Esophagus squamous epithelium (tissue), 5 donors: ENCODE data around the gene ZNF277. TPM values are rescaled to one million over a fixed set of nuclear protein-coding genes. Genes with fewer than 3 reads are reported as not detected.

Experiments used
- DNase-seq: peaks from one replicate; lab custom pipeline; 2025; lab: John Stamatoyannopoulos, UW
- H3K27ac ChIP-seq, 4 donors: fragments of 200-600 bp; sonication (generic); one replicate each; pipeline ENCODE4 v1.5.1; 2016 to 2019; ENCODE audit warnings: mild to moderate bottlenecking in 1 of 4
- H3K27me3 ChIP-seq, 4 donors: fragments of 200-600 bp; sonication (generic); 1 replicate in 3 of 4; 2 replicates in 1 of 4; pipeline versions ENCODE4 v1.5.1 to v1.6.0; 2017 to 2021; ENCODE audit warnings: antibody characterized with exemption in 1 of 4
- H3K36me3 ChIP-seq, 3 donors: fragments of 200-600 bp; sonication (generic); one replicate each; pipeline ENCODE4 v1.5.1; 2016 to 2019
- H3K4me1 ChIP-seq, 3 donors: fragments of 200-600 bp; sonication (generic); one replicate each; pipeline ENCODE4 v1.5.1; 2017 to 2019
- H3K4me3 ChIP-seq, 4 donors: fragments of 200-600 bp; sonication (generic); 1 replicate in 3 of 4; 2 replicates in 1 of 4; pipeline ENCODE4 v1.5.1; 2016 to 2019; ENCODE audit warnings: mild to moderate bottlenecking in 2 of 4, moderate library complexity in 1 of 4
- H3K9me3 ChIP-seq, 3 donors: fragments of 200-600 bp; sonication (generic); one replicate each; pipeline ENCODE4 v1.5.1; 2016 to 2019
- POLR2A ChIP-seq, 4 donors: fragments of 450-650 bp; IDR thresholded peaks; one replicate each; pipeline ENCODE4 v1.6.1; 2017; ENCODE audit warnings: antibody characterized with exemption in 4 of 4, mild to moderate bottlenecking in 4 of 4, moderate library complexity in 3 of 4
- WGBS, 2 donors: methylation state at CpG; one replicate each; pipeline ENCODE4 v1.1.5; 2018; 5-methylcytosine and 5-hydroxymethylcytosine counted together
- intact Hi-C: fragments of 100-400 bp; cut with DNase I; formaldehyde crosslinking; loops from one replicate; pipeline ENCODE4 v1.15.0; 2022
- total RNA-seq, 4 donors: library from RNA; depleted of rRNA; stranded (reverse); fragments of >200 nt; gene quantifications; one replicate each; pipeline ENCODE4 v1.1.0, GENCODE V29; 2016
- TF ChIP-seq, protein P1 (sequence below), 6 experiments: fragments of 450-650 bp in 4 of 6; fragments of 200-600 bp in 2 of 6; sonication (generic) in 2 of 6; IDR thresholded peaks; one replicate each; pipeline ENCODE4 v1.5.1; 2016 to 2019; ENCODE audit warnings: antibody characterized with exemption in 6 of 6, mild to moderate bottlenecking in 4 of 6, moderate library complexity in 4 of 6
- donor health status: DM: yes; HTN: yes; CAD: no.

Gene ZNF277
- total RNA-seq, 4 donors from 2014 or later: 7.3 to 32.0 (median 19.6) TPM

DNA sequence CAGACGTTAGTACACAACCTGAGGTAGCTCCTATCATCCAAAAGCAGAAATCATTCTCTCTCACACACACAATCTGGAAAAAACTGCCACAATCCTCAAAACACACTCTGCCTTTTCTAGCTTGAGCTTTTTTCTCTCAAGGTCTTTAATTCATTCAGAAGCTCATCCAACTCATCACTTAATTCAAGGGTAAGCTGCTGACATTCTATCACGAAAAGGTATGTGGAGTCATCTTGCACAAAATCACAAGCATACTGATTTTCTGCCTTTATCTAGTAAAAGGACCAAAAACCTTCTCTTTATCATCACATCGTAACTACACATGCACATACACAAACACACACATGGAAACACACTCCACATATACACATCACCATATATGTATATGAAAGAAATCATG, 32.3 kb upstream of the ZNF277 start:
- no peaks in the 10 kb centered on the region for H3K9me3 ChIP-seq
- no peaks in the 10 kb centered on the region for H3K27me3 ChIP-seq
- 81 to 85% methylated on average over 3 of the region's 3 CpGs for WGBS, 2 donors
- no peak for DNase-seq
- H3K4me3 ChIP-seq: no peak overlapping the region
- TF ChIP-seq, protein P1, sequence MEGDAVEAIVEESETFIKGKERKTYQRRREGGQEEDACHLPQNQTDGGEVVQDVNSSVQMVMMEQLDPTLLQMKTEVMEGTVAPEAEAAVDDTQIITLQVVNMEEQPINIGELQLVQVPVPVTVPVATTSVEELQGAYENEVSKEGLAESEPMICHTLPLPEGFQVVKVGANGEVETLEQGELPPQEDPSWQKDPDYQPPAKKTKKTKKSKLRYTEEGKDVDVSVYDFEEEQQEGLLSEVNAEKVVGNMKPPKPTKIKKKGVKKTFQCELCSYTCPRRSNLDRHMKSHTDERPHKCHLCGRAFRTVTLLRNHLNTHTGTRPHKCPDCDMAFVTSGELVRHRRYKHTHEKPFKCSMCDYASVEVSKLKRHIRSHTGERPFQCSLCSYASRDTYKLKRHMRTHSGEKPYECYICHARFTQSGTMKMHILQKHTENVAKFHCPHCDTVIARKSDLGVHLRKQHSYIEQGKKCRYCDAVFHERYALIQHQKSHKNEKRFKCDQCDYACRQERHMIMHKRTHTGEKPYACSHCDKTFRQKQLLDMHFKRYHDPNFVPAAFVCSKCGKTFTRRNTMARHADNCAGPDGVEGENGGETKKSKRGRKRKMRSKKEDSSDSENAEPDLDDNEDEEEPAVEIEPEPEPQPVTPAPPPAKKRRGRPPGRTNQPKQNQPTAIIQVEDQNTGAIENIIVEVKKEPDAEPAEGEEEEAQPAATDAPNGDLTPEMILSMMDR (IDR thresholded peaks at IDR 0.05): no peak
- TF ChIP-seq POLR2A (IDR thresholded peaks at IDR 0.05): no peak
- peaks cover 0 to 3% (median 0%) of the 10 kb centered on the region in 3 donors for H3K4me1 ChIP-seq
- intact Hi-C loops: no loop called here
- no peaks in the 10 kb centered on the region for H3K36me3 ChIP-seq
- H3K27ac ChIP-seq: no peak overlapping the region

- Histone ChIP-seq H3K27me3 (no peaks in the 10 kb centered on the region), H3K27ac (no peak overlapping the region), H3K36me3 (no peaks in the 10 kb centered on the region), H3K9me3 (no peaks in the 10 kb centered on the region), H3K4me3 (no peak overlapping the region), H3K4me1 (peaks cover 0 to 3% (median 0%) of the 10 kb centered on the region in 3 donors)
- intact Hi-C loops: no loop called here
- no peak for TF ChIP-seq POLR2A (IDR thresholded peaks at IDR 0.05)
- TF ChIP-seq, protein P1 (IDR thresholded peaks at IDR 0.05): no peak
- 73 to 85% methylated on average over 2 of the region's 2 CpGs for WGBS, 2 donors
- no peak for DNase-seq
These were observed 30.3 kb upstream of the ZNF277 start for GRCh38 chr7:112176241-112176640.

DNA sequence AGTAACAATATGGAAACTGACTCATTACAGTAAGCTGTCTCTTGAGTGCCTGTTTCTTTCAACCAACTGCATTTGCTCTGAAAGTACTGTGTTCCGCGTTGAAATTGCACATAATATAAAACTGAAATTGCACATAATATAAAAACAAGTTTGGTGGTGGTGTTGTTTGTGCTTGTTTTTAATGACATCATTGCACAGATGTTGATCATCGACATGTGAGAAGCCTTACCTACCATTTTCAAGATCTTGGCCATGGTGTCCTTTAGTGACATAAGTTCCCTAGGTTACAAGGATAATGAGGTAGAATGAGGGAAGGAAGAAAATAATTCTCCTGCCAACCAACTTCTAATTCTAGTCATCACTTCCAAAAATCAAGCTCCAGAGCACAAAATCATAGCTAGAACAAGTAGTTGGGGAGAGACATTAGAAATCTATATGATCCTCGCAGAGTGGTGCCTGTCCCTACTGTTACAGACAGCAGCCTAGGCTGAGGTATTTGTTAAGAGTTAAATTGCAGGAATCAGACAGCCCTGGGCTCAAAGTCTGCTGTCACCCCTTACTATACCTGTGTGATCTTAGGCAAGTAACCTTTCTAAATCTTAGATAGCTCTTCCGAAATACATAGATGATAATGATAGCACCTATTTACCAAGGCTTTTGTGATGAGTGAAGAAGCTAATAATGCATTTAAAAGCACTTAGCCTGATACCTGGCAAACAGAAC, 29.6 kb upstream of the ZNF277 start:
- TF ChIP-seq, protein P1 (IDR thresholded peaks at IDR 0.05): no peak
- TF ChIP-seq POLR2A (IDR thresholded peaks at IDR 0.05): no peak
- Histone ChIP-seq H3K4me1 (peaks cover 0 to 3% (median 0%) of the 10 kb centered on the region in 3 donors), H3K9me3 (no peaks in the 10 kb centered on the region), H3K36me3 (no peaks in the 10 kb centered on the region), H3K4me3 (no peak overlapping the region), H3K27ac (no peak overlapping the region), H3K27me3 (no peaks in the 10 kb centered on the region)
- WGBS, 2 donors: 88 to 92% methylated on average over 5 of the region's 5 CpGs
- intact Hi-C loops: no loop called here
- DNase-seq: no peak

DNA sequence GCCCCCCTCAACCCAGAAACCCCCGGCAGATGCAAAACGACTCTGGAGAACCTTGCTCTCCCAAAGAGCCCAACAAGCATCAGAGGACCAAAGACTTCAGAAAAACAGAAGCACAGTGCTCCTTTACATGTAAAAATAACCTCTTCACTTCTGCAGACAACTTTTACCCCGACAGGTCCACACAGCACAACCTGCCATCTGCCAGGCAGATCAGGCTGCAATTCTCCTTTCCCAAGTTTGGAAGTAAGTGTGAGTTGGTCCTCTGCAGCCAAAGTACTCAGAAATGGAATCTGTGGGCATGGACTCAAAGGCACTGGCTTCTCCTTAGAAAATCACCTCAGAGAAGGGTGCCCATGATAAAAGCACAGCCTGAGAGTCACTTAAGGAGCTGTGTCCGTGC, 26.3 kb upstream of the ZNF277 start:
- Histone ChIP-seq H3K27me3 (no peaks in the 10 kb centered on the region), H3K4me3 (no peak overlapping the region), H3K4me1 (peaks cover 0 to 4% (median 0%) of the 10 kb centered on the region in 3 donors), H3K9me3 (no peaks in the 10 kb centered on the region), H3K36me3 (no peaks in the 10 kb centered on the region), H3K27ac (no peak overlapping the region)
- TF ChIP-seq, protein P1 (IDR thresholded peaks at IDR 0.05): no peak
- TF ChIP-seq POLR2A (IDR thresholded peaks at IDR 0.05): no peak
- DNase-seq: no peak
- intact Hi-C loops: no loop called here
- 64 to 88% methylated on average over 3 of the region's 4 CpGs for WGBS, 2 donors

- H3K27me3 ChIP-seq: no peaks in the 10 kb centered on the region
- no peaks in the 10 kb centered on the region for H3K36me3 ChIP-seq
- H3K9me3 ChIP-seq: no peaks in the 10 kb centered on the region
- 69 to 89% methylated on average over 5 of the region's 5 CpGs for WGBS, 2 donors
- no peak for DNase-seq
- H3K4me1 ChIP-seq: peaks cover 0 to 14% (median 0%) of the 10 kb centered on the region in 3 donors
- no peak overlapping the region for H3K27ac ChIP-seq
- intact Hi-C loops: no loop called here
- H3K4me3 ChIP-seq: no peak overlapping the region
- TF ChIP-seq, protein P1 (IDR thresholded peaks at IDR 0.05): no peak
- no peak for TF ChIP-seq POLR2A (IDR thresholded peaks at IDR 0.05)
These were observed 23.7 kb upstream of the ZNF277 start for GRCh38 chr7:112182749-112183148.
